H1 (cell line): ENCODE data around the gene UNC5B. TPM values are rescaled to one million over a fixed set of nuclear protein-coding genes. Genes with fewer than 3 reads are reported as not detected.

ENCODE experiments used
- CTCF ChIA-PET: fragments of 300-600 bp; sonication (Branson Sonifier 250); formaldehyde crosslinking; loops from one replicate; lab custom pipeline; 2021; ENCODE audit not compliant: partially characterized antibody; lab: Charles Lee
- POLR2A ChIA-PET: fragments of 300-600 bp; sonication (Branson Sonifier 250); formaldehyde crosslinking; loops from one replicate; lab custom pipeline; 2021; ENCODE audit warnings: inconsistent platforms; ENCODE audit not compliant: partially characterized antibody; lab: Charles Lee
- DNase-seq, 2 experiments: peaks; one replicate each; pipeline versions ENCODE4 v3.0.0 to v3.0.0-alpha.2; 2010 to 2022; ENCODE audit warnings: low spot score in 2 of 2, low read depth in 1 of 2, mixed read lengths in 1 of 2
- FAIRE-seq: peaks from 2 replicates; lab custom pipeline; 2011; peaks lifted over from hg19 to GRCh38; lab: Jason Lieb, UNC
- H2AFZ ChIP-seq: 2 replicates; pipeline ENCODE4 v1.8.1; 2012; ENCODE audit warnings: low read length, inconsistent platforms
- H2AK5ac ChIP-seq: 2 replicates; pipeline ENCODE4 v1.6.1; 2013; ENCODE audit warnings: low read depth, low read length
- H2BK120ac ChIP-seq: replicated peaks from 2 replicates; pipeline ENCODE3; 2013; ENCODE audit warnings: low read depth, low read length, inconsistent platforms
- H2BK12ac ChIP-seq: 2 replicates; pipeline ENCODE4 v1.6.1; 2013; ENCODE audit warnings: low read depth, low read length
- H2BK15ac ChIP-seq: 2 replicates; pipeline ENCODE4 v1.6.1; 2013; ENCODE audit warnings: low read length
- H2BK20ac ChIP-seq: 2 replicates; pipeline ENCODE4 v1.6.1; 2013; ENCODE audit warnings: low read length
- H2BK5ac ChIP-seq: 2 replicates; pipeline ENCODE4 v1.6.1; 2013; ENCODE audit warnings: low read depth, low read length
- H3K14ac ChIP-seq: 2 replicates; pipeline ENCODE4 v1.6.1; 2013; ENCODE audit warnings: inconsistent platforms; ENCODE audit not compliant: insufficient read length
- H3K18ac ChIP-seq: 2 replicates; pipeline ENCODE4 v1.6.1; 2013; ENCODE audit warnings: low read length; ENCODE audit errors: extremely low read depth
- H3K23ac ChIP-seq: 2 replicates; pipeline ENCODE4 v1.6.1; 2013; ENCODE audit warnings: inconsistent platforms; ENCODE audit not compliant: insufficient read length
- H3K23me2 ChIP-seq: 2 replicates; pipeline ENCODE4 v1.6.1; 2013; ENCODE audit warnings: low read depth, low read length
- H3K27ac ChIP-seq: 2 replicates; pipeline ENCODE4 v1.6.1; 2011; ENCODE audit warnings: low read depth, low read length, inconsistent platforms
- H3K27me3 ChIP-seq, 4 experiments: replicated peaks in 1 of 4; 1 replicate in 1 of 4; 2 replicates in 3 of 4; pipeline versions ENCODE4 v1.6.1 to v1.8.1; 2011 to 2013; ENCODE audit warnings: low read length in 3 of 4, mild to moderate bottlenecking in 3 of 4, inconsistent platforms in 2 of 4, mixed read lengths in 2 of 4, moderate library complexity in 1 of 4; ENCODE audit not compliant: control insufficient read depth in 3 of 4, insufficient read depth in 3 of 4; ENCODE audit errors: extremely low read depth in 1 of 4
- H3K36me3 ChIP-seq, 4 experiments: 2 replicates each; pipeline versions ENCODE4 v1.6.1 to v1.8.1; 2011 to 2013; ENCODE audit warnings: mild to moderate bottlenecking in 4 of 4, low read length in 3 of 4, moderate library complexity in 2 of 4, control low read depth in 1 of 4, inconsistent platforms in 1 of 4; ENCODE audit not compliant: insufficient read depth in 4 of 4, control insufficient read depth in 2 of 4
- H3K4ac ChIP-seq: replicated peaks from 2 replicates; pipeline ENCODE3; 2013; ENCODE audit warnings: low read length, low read depth, mixed read lengths, inconsistent platforms; ENCODE audit not compliant: insufficient read length
- H3K4me1 ChIP-seq, 4 experiments: replicated peaks in 1 of 4; 1 replicate in 1 of 4; 2 replicates in 3 of 4; pipeline versions ENCODE4 v1.6.1 to v1.8.1; 2011 to 2013; ENCODE audit warnings: low read length in 3 of 4, inconsistent platforms in 2 of 4, mixed read lengths in 1 of 4; ENCODE audit not compliant: insufficient read depth in 4 of 4, control insufficient read depth in 3 of 4
- H3K4me2 ChIP-seq, 2 experiments: 2 replicates each; pipeline versions ENCODE4 v1.6.1 to v1.8.1; 2011 to 2013; ENCODE audit warnings: low read depth in 2 of 2, low read length in 2 of 2, control low read depth in 1 of 2, inconsistent platforms in 1 of 2, mild to moderate bottlenecking in 1 of 2; ENCODE audit not compliant: insufficient read depth in 1 of 2
- H3K4me3 ChIP-seq, 4 experiments: fragments of 200-600, 300-600 bp in 1 of 4; sonication (generic), shearing (Covaris generic), sonication (Bioruptor Twin) in 1 of 4; 2 replicates each; pipeline versions ENCODE4 v1.5.1 to v1.8.1; 2011 to 2016; ENCODE audit warnings: low read length in 4 of 4, low read depth in 3 of 4, control low read depth in 2 of 4, inconsistent platforms in 2 of 4, mild to moderate bottlenecking in 2 of 4, mixed read lengths in 1 of 4, moderate library complexity in 1 of 4; ENCODE audit not compliant: insufficient read depth in 2 of 4; ENCODE audit errors: extremely low read depth in 1 of 4
- H3K56ac ChIP-seq: replicated peaks from 2 replicates; pipeline ENCODE3; 2013; ENCODE audit warnings: low read depth, mild to moderate bottlenecking, mixed read lengths, low read length, inconsistent platforms; ENCODE audit not compliant: insufficient read length
- H3K79me1 ChIP-seq: 2 replicates; pipeline ENCODE4 v1.6.1; 2013; ENCODE audit warnings: low read depth, low read length, control low read depth
- H3K79me2 ChIP-seq, 2 experiments: 2 replicates each; pipeline versions ENCODE4 v1.6.1 to v1.8.1; 2012 to 2013; ENCODE audit warnings: low read length in 2 of 2, mild to moderate bottlenecking in 2 of 2, inconsistent platforms in 1 of 2; ENCODE audit not compliant: insufficient read depth in 2 of 2, control insufficient read depth in 1 of 2
- H3K9ac ChIP-seq, 4 experiments: replicated peaks in 1 of 4; 1 replicate in 1 of 4; 2 replicates in 3 of 4; pipeline versions ENCODE4 v1.6.1 to v1.8.1; 2011 to 2013; ENCODE audit warnings: low read depth in 3 of 4, low read length in 3 of 4, control low read depth in 2 of 4, mild to moderate bottlenecking in 2 of 4, moderate library complexity in 2 of 4, inconsistent platforms in 1 of 4; ENCODE audit errors: extremely low read depth in 1 of 4
- H3K9me3 ChIP-seq, 2 experiments: 2 replicates each; pipeline versions ENCODE4 v1.6.1 to v1.8.1; 2012 to 2013; ENCODE audit warnings: mild to moderate bottlenecking in 2 of 2, moderate library complexity in 2 of 2, control low read depth in 1 of 2, inconsistent platforms in 1 of 2, low read depth in 1 of 2, low read length in 1 of 2, mixed read lengths in 1 of 2; ENCODE audit not compliant: insufficient read depth in 2 of 2
- H4K20me1 ChIP-seq, 2 experiments: replicated peaks in 1 of 2; 2 replicates each; pipeline versions ENCODE3 to v1.8.1; 2011 to 2013; ENCODE audit warnings: inconsistent platforms in 2 of 2, low read length in 2 of 2, mild to moderate bottlenecking in 1 of 2; ENCODE audit not compliant: insufficient read depth in 2 of 2, control insufficient read depth in 1 of 2
- H4K5ac ChIP-seq: 2 replicates; pipeline ENCODE4 v1.6.1; 2013; ENCODE audit warnings: low read length, low read depth, mixed read lengths, inconsistent platforms; ENCODE audit not compliant: insufficient read length
- H4K8ac ChIP-seq: 2 replicates; pipeline ENCODE4 v1.8.0; 2013; ENCODE audit warnings: mild to moderate bottlenecking, moderate library complexity, low read length, inconsistent platforms; ENCODE audit not compliant: insufficient read depth; ENCODE audit errors: extremely low read depth
- H4K91ac ChIP-seq: replicated peaks from 2 replicates; pipeline ENCODE3; 2013; ENCODE audit warnings: low read length, mixed read lengths, inconsistent platforms; ENCODE audit not compliant: insufficient read length
- CBX5 ChIP-seq: fragments of 300-800, 300-1000 bp; sonication (generic); IDR thresholded peaks from 2 replicates; pipeline ENCODE4 v1.7.1; 2016; ENCODE audit warnings: antibody characterized with exemption, low read length, low read depth
- CBX8 ChIP-seq: fragments of 300-800, 300-1000 bp; sonication (generic); IDR thresholded peaks from 2 replicates; pipeline ENCODE4 v1.7.1; 2016; ENCODE audit warnings: low read depth, low read length, borderline replicate concordance
- E2F6 ChIP-seq: IDR thresholded peaks from 2 replicates; pipeline ENCODE4 v1.6.1; 2012; ENCODE audit warnings: inconsistent platforms
- EGR1 ChIP-seq: IDR thresholded peaks from 2 replicates; pipeline ENCODE4 v1.6.1; 2011; ENCODE audit warnings: low read depth, low read length, borderline replicate concordance
- JUND ChIP-seq: IDR thresholded peaks from 2 replicates; pipeline ENCODE4 v1.6.1; 2011; ENCODE audit warnings: mild to moderate bottlenecking, improper control_type of control experiment, low read length
- MAX ChIP-seq: IDR thresholded peaks from 2 replicates; pipeline ENCODE4 v1.6.1; 2012; ENCODE audit warnings: inconsistent platforms
- SIRT6 ChIP-seq: IDR thresholded peaks from one replicate; pipeline ENCODE4 v1.7.1; 2012; ENCODE audit warnings: low read length, inconsistent platforms
- SIX5 ChIP-seq: IDR thresholded peaks from 2 replicates; pipeline ENCODE4 v1.6.1; 2011; ENCODE audit warnings: mild to moderate bottlenecking, low read depth, low read length
- SUZ12 ChIP-seq: fragments of 200-600 bp; sonication (generic); IDR thresholded peaks from 2 replicates; pipeline ENCODE4 v1.6.1; 2012; ENCODE audit warnings: mild to moderate bottlenecking, inconsistent platforms, low read length, moderate library complexity, mixed read lengths
- TCF12 ChIP-seq: IDR thresholded peaks from 2 replicates; pipeline ENCODE4 v1.6.1; 2011; ENCODE audit warnings: low read depth, mild to moderate bottlenecking, low read length
- WGBS, 2 experiments: shearing (Covaris generic) in 1 of 2; methylation state at CpG; one replicate each; pipeline versions ENCODE4 v1.1.6 to v1.1.7; 2013 to 2015; ENCODE audit warnings: low lambda C conversion rate in 2 of 2, mixed read lengths in 2 of 2, inconsistent platforms in 1 of 2, low coverage in 1 of 2, missing lambda C conversion rate in 1 of 2; ENCODE audit not compliant: insufficient replicate concordance in 2 of 2, insufficient coverage in 1 of 2, insufficient read length in 1 of 2; ENCODE audit errors: extremely low coverage in 1 of 2, missing lambda C conversion rate in 1 of 2; 5-methylcytosine and 5-hydroxymethylcytosine counted together
- polyA plus RNA-seq, 7 experiments: library from polyadenylated mRNA; depleted of rRNA in 3 of 7; stranded (reverse) in 5 of 7; unstranded in 2 of 7; fragments of >200 nt in 5 of 7; fragments of 200-250 nt in 2 of 7; gene quantifications; 1 replicate in 5 of 7; 2 replicates in 1 of 7; 4 replicates in 1 of 7; pipeline versions ENCODE4 v1.2.1 to v1.2.3, GENCODE V29; 2011 to 2013; ENCODE audit warnings: missing spikeins in 2 of 7, mixed read lengths in 2 of 7
- total RNA-seq: library from RNA; stranded (reverse); fragmentation: NEBNext Ultra II Directional; extraction: Animal tissue kit (Norgen Biotek cat#: 25700); gene quantifications from 2 replicates; pipeline ENCODE4 v1.2.1, GENCODE V29; 2021

UNC5B gene
- total and polyA plus RNA-seq, 2 of the 8 experiments (the other 6 are each of a cell fraction or from before 2014, with no cell fraction given): 27.9 to 31.8 TPM

DNA sequence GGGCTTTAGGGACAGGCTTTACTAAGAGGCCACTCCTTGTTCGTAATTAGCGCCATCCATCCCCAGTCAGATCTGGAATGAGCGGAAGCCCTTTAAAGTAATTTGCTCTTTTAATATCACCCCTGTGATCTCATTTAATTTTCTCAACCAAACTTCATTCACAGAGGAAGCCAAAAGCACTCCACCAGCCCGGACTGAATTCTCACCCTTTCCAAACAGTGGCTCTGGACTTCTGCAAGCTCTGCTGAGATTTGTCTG is 43.1 kb downstream of the UNC5B start:
- Histone ChIP-seq H3K14ac (no peak overlapping the region), H2AK5ac (no peak overlapping the region), H3K4me3 (no peak overlapping the region), H3K27ac (no peak overlapping the region), H4K20me1 (peaks cover 0 to 8% of the 10 kb centered on the region in 2 experiments), H2BK5ac (no peak overlapping the region), H2BK12ac (no peak overlapping the region; the same call in 1 of the 2 replicates), H3K4me1 (peaks cover 15 to 35% (median 28%) of the 10 kb centered on the region in 4 experiments), H3K79me2 (peaks cover 0 to 3% of the 10 kb centered on the region in 2 experiments; a peak in 1 of 4 replicates), H3K79me1 (peaks cover 6% of the 10 kb centered on the region; the same call in 1 of the 2 replicates), H4K5ac (no peak overlapping the region), H2BK15ac (no peak overlapping the region), H3K9me3 (no peaks in the 10 kb centered on the region), H2AFZ (no peak overlapping the region), H4K91ac (no peak overlapping the region), H3K23ac (no peak overlapping the region), H2BK20ac (no peak overlapping the region), H3K23me2 (no peaks in the 10 kb centered on the region), H3K9ac (no peak overlapping the region), H3K4me2 (no peak overlapping the region), H3K4ac (no peak overlapping the region), H3K27me3 (no peaks in the 10 kb centered on the region), H3K36me3 (no peaks in the 10 kb centered on the region), H4K8ac (no peak overlapping the region), H3K56ac (no peak overlapping the region), H3K18ac (no peak overlapping the region), H2BK120ac (no peak overlapping the region)
- ChIA-PET POLR2A (interaction anchor here (1.2 to 1.7 kb wide), 2 partner anchors 11 to 12 kb away, joined by 4 to 6 read pairs; no protein-coding TSS in a partner anchor), CTCF (interaction anchor here (0.6 to 5.8 kb wide), 10 partner anchors 11 to 325 kb away, joined by 3 to 37 read pairs (median 4); no protein-coding TSS in a partner anchor)
- FAIRE-seq (no peak), DNase-seq (no peak)
- 86% methylated on average over 4 of the region's 4 CpGs; no CpG with 5 or more reads in 1 of the 2 experiments for WGBS, 2 experiments
- TF ChIP-seq TCF12 (no peak), MAX (no peak), EGR1 (no peak), E2F6 (no peak), JUND (no peak), CBX8 (no peak), SIRT6 (no peak), CBX5 (no peak), SIX5 (no peak), SUZ12 (no peak)
